ENCODE results near the gene DEDD.
"Not testable (repeated sequence)": the region's sequence is repeated elsewhere in the genome, so short reads cannot be mapped to it uniquely, and the experiment has no call there.

DEDD gene

GRCh38 chr1:161119092-161119903, 13.2 kb downstream of the DEDD start:
- Histone ChIP-seq H3K36me3 (peaks cover 34% of the 10 kb centered on the region), H3K9me3 (no peaks in the 10 kb centered on the region), H3K4me1 (peaks cover 8% of the 10 kb centered on the region), H3K27me3 (no peaks in the 10 kb centered on the region), H3K4me3 (ENCODE audit: low read depth, low read length) (peak overlapping the region; percentile 91)
- TF ChIP-seq CTCF (IDR thresholded peaks at IDR 0.05; ENCODE audit: low read depth, low read length): peak; percentile 47
- peak; percentile 78 for DNase-seq

- no peaks in the 10 kb centered on the region for H3K9me3 ChIP-seq
- peak within 1 kb of the TSS; percentile 91 for H3K4me3 ChIP-seq (ENCODE audit: low read depth, low read length)
- TF ChIP-seq CTCF (IDR thresholded peaks at IDR 0.05; ENCODE audit: low read depth, low read length): no peak
- DNase-seq: peak; percentile 89
- H3K36me3 ChIP-seq: peaks cover 24% of the 10 kb centered on the region
- H3K27me3 ChIP-seq: no peaks in the 10 kb centered on the region
- H3K4me1 ChIP-seq: peaks cover 8% of the 10 kb centered on the region
These were observed 14.5 kb downstream of the DEDD start, which contains the start of the genes NIT1 and PFDN2 for GRCh38 chr1:161117759-161118581. TSS of gene NIT1 (plus strand) at chr1:161118105. CDS start at chr1:161118177, 72 bp downstream. TSS of gene PFDN2 (minus strand) at chr1:161118037. CDS start at chr1:161118026, 11 bp downstream.

GRCh38 chr1:161115961-161116360, 16.5 kb downstream of the DEDD start:
- not testable (repeated sequence) for H3K9me3 ChIP-seq; DNase-seq; H3K36me3 ChIP-seq; H3K4me3 ChIP-seq (ENCODE audit: low read depth, low read length); H3K27me3 ChIP-seq; H3K4me1 ChIP-seq

- peaks cover 2% of the 10 kb centered on the region for H3K36me3 ChIP-seq
- no peaks in the 10 kb centered on the region for H3K9me3 ChIP-seq
- no peaks in the 10 kb centered on the region for H3K27me3 ChIP-seq
- peaks cover 8% of the 10 kb centered on the region for H3K4me1 ChIP-seq
- TF ChIP-seq CTCF (IDR thresholded peaks at IDR 0.05; ENCODE audit: low read depth, low read length): no peak
- H3K4me3 ChIP-seq (ENCODE audit: low read depth, low read length): no peak overlapping the region
- DNase-seq: no peak
These were observed 17.2 kb downstream of the DEDD start for GRCh38 chr1:161115132-161115711.

- Histone ChIP-seq H3K9me3 (no peaks in the 10 kb centered on the region), H3K4me1 (peaks cover 8% of the 10 kb centered on the region), H3K27me3 (no peaks in the 10 kb centered on the region), H3K4me3 (ENCODE audit: low read depth, low read length) (no peak overlapping the region), H3K36me3 (peaks cover 3% of the 10 kb centered on the region; the same call in 1 of the 2 replicates)
- TF ChIP-seq CTCF (IDR thresholded peaks at IDR 0.05; ENCODE audit: low read depth, low read length): no peak
- DNase-seq: no peak
These were observed 17.9 kb downstream of the DEDD start for GRCh38 chr1:161114556-161114955.

- Histone ChIP-seq H3K4me1 (peaks cover 2% of the 10 kb centered on the region), H3K4me3 (ENCODE audit: low read depth, low read length) (no peak overlapping the region), H3K9me3 (no peaks in the 10 kb centered on the region), H3K27me3 (no peaks in the 10 kb centered on the region), H3K36me3 (peaks cover 3% of the 10 kb centered on the region; the same call in 1 of the 2 replicates)
- no peak for DNase-seq
- no peak for TF ChIP-seq CTCF (IDR thresholded peaks at IDR 0.05; ENCODE audit: low read depth, low read length)
These were observed 18.6 kb downstream of the DEDD start for GRCh38 chr1:161113915-161114314.
